Measurements from ENCODE around the gene MDM2. TPM values are rescaled to one million over a fixed set of nuclear protein-coding genes. Genes with fewer than 3 reads are reported as not detected.
A peak's percentile ranks its signal among the peaks of the same experiment; 100 is the strongest.

Gene MDM2
- polyA plus RNA-seq, 3 donors: 16.2 to 39.9 (median 27.6) TPM

DNA sequence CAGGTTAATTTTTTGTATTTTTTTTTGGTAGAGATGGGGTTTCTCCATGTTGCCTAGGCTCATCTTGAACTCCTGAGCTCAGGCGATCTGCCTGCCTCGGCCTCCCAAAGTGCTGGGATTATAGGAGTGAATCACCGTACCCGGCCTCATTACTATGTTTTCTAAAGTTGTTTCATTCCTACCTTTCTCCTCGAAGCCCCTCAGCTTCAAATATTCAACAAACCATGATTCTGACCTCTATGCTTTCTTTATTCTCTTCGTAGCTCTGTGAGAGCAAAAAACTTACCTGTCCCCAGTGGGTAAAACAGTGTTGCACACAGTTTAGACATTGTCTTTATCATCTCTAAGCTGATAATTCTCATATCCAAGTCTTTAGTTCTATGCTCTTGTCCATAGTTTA, 26.2 kb upstream of the MDM2 start:
- H3K36me3 Mint-ChIP-seq: peaks cover 2% of the 10 kb centered on the region in 2 donors
- H4K20me1 ChIP-seq (ENCODE audit: insufficient read depth, low read length): no peaks in the 10 kb centered on the region
- H3K4me1 ChIP-seq (ENCODE audit: control insufficient read depth in 1 of 2, insufficient read depth in 2 of 2, low read length in 2 of 2): peaks cover 35% of the 10 kb centered on the region in 2 donors
- H3K27ac Mint-ChIP-seq: peak overlapping the region in 1 of 7 donors; percentile 26
- no peak overlapping the region for H3K4me2 ChIP-seq (replicated peaks; ENCODE audit: extremely low read depth, low read length, poor library complexity, severe bottlenecking)
- no peak overlapping the region for H3K9ac ChIP-seq (ENCODE audit: insufficient read depth, low read length, poor library complexity, severe bottlenecking)
- H3K9me3 ChIP-seq (replicated peaks in 1 of 2; ENCODE audit: control insufficient read depth in 1 of 2, insufficient read depth in 1 of 2, low read length in 2 of 2): no peaks in the 10 kb centered on the region
- no peak overlapping the region for H3K27ac ChIP-seq (ENCODE audit: low read depth in 1 of 2, low read length in 2 of 2)
- no peak overlapping the region for H2AFZ ChIP-seq (ENCODE audit: insufficient read depth, low read depth, low read length, poor library complexity, severe bottlenecking)
- no peaks in the 10 kb centered on the region for H3K36me3 ChIP-seq (replicated peaks in 1 of 2; ENCODE audit: control insufficient read depth in 1 of 2, insufficient read depth in 2 of 2, low read length in 2 of 2)
- intact Hi-C loops (cut with micrococcal nuclease): loop anchor here in 1 of 2 donors (5.0 kb wide), 1 partner anchor 34 kb away; the partner anchor contains the start of gene SLC35E3
- H3K79me2 ChIP-seq (ENCODE audit: insufficient read depth, low read length): no peaks in the 10 kb centered on the region
- DNase-seq: no peak
- WGBS (ENCODE audit: insufficient coverage): 100% methylated on average over 4 of the region's 6 CpGs
- H3K4me3 Mint-ChIP-seq: no peak overlapping the region
- peaks cover 32% of the 10 kb centered on the region for H3K4me1 Mint-ChIP-seq
- no peaks in the 10 kb centered on the region for H3K27me3 ChIP-seq (ENCODE audit: control insufficient read depth in 2 of 2, insufficient read depth in 2 of 2, low read length in 2 of 2)
- peaks cover 0 to 1% (median under 1%) of the 10 kb centered on the region in 3 donors for H3K27me3 Mint-ChIP-seq (ENCODE audit: low read depth in 3 of 3)
- no peak overlapping the region for H3K4me3 ChIP-seq (replicated peaks in 1 of 3; ENCODE audit: low read depth in 2 of 3, low read length in 3 of 3)
- H3K9me3 Mint-ChIP-seq: peaks cover 0 to under 1% (median 0%) of the 10 kb centered on the region in 7 donors
- TF ChIP-seq, protein P1, sequence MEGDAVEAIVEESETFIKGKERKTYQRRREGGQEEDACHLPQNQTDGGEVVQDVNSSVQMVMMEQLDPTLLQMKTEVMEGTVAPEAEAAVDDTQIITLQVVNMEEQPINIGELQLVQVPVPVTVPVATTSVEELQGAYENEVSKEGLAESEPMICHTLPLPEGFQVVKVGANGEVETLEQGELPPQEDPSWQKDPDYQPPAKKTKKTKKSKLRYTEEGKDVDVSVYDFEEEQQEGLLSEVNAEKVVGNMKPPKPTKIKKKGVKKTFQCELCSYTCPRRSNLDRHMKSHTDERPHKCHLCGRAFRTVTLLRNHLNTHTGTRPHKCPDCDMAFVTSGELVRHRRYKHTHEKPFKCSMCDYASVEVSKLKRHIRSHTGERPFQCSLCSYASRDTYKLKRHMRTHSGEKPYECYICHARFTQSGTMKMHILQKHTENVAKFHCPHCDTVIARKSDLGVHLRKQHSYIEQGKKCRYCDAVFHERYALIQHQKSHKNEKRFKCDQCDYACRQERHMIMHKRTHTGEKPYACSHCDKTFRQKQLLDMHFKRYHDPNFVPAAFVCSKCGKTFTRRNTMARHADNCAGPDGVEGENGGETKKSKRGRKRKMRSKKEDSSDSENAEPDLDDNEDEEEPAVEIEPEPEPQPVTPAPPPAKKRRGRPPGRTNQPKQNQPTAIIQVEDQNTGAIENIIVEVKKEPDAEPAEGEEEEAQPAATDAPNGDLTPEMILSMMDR (IDR thresholded peaks at IDR 0.05): no peak

DNA sequence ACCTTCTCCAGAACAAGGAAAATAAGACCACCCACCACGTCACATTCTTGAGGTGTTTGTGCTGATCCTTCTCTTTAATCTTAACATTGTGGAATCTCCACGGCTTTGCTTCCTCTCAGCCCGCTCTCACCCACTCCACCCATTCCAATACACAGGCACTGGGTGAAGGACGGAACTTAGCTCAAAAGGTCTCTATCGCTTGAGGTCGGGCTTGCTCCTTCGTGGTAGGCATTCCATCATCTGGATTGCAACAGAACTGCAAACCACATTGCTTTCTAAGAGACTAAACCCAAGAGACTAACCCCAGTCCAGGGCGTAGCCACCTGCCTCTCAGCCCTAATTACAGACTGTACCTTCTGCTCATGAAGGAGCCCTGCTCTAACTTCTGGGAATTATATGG, 24.0 kb upstream of the MDM2 start:
- Histone ChIP-seq H3K36me3 (replicated peaks in 1 of 2; ENCODE audit: control insufficient read depth in 1 of 2, insufficient read depth in 2 of 2, low read length in 2 of 2) (no peaks in the 10 kb centered on the region), H3K79me2 (ENCODE audit: insufficient read depth, low read length) (no peaks in the 10 kb centered on the region), H3K9me3 (replicated peaks in 1 of 2; ENCODE audit: control insufficient read depth in 1 of 2, insufficient read depth in 1 of 2, low read length in 2 of 2) (no peaks in the 10 kb centered on the region), H3K9ac (ENCODE audit: insufficient read depth, low read length, poor library complexity, severe bottlenecking) (peak overlapping the region; percentile 12), H3K27me3 (ENCODE audit: control insufficient read depth in 2 of 2, insufficient read depth in 2 of 2, low read length in 2 of 2) (no peaks in the 10 kb centered on the region), H3K4me3 (replicated peaks in 1 of 3; ENCODE audit: low read depth in 2 of 3, low read length in 3 of 3) (peak overlapping the region in 2 of 3 experiments; percentile 4 to 38), H4K20me1 (ENCODE audit: insufficient read depth, low read length) (no peaks in the 10 kb centered on the region), H2AFZ (ENCODE audit: insufficient read depth, low read depth, low read length, poor library complexity, severe bottlenecking) (peak overlapping the region; percentile 75), H3K4me2 (replicated peaks; ENCODE audit: extremely low read depth, low read length, poor library complexity, severe bottlenecking) (peak overlapping the region; percentile 46), H3K4me1 (ENCODE audit: control insufficient read depth in 1 of 2, insufficient read depth in 2 of 2, low read length in 2 of 2) (peaks cover 56 to 57% of the 10 kb centered on the region in 2 donors), H3K27ac (ENCODE audit: low read depth in 1 of 2, low read length in 2 of 2) (peak overlapping the region; percentile 68 to 96)
- Mint-ChIP-seq H3K27me3 (ENCODE audit: low read depth in 3 of 3) (no peaks in the 10 kb centered on the region), H3K4me3 (peak overlapping the region in 1 of 2 donors; percentile 82), H3K27ac (peak overlapping the region; percentile 79 to 99 (median 96)), H3K36me3 (peaks cover 2% of the 10 kb centered on the region in 2 donors), H3K9me3 (peaks cover 0 to 2% (median 0%) of the 10 kb centered on the region in 7 donors), H3K4me1 (peaks cover 47% of the 10 kb centered on the region)
- TF ChIP-seq, protein P1 (IDR thresholded peaks at IDR 0.05): no peak
- intact Hi-C loops (cut with micrococcal nuclease): loop anchor here in 1 of 2 donors (5.0 kb wide), 1 partner anchor 37 kb away; the partner anchor contains the start of gene SLC35E3
- WGBS (ENCODE audit: insufficient coverage): 0% methylated on average over 6 of the region's 8 CpGs
- peak; percentile 74 to 88 (median 86) for DNase-seq
